ENCODE results near the gene SNX24. TPM values are rescaled to one million over a fixed set of nuclear protein-coding genes. Genes with fewer than 3 reads are reported as not detected.
"Not testable (repeated sequence)": the region's sequence is repeated elsewhere in the genome, so short reads cannot be mapped to it uniquely, and the experiment has no call there.

SNX24 gene
- total RNA-seq, 1 donor from 2014 or later, result 13.1 TPM

DNA sequence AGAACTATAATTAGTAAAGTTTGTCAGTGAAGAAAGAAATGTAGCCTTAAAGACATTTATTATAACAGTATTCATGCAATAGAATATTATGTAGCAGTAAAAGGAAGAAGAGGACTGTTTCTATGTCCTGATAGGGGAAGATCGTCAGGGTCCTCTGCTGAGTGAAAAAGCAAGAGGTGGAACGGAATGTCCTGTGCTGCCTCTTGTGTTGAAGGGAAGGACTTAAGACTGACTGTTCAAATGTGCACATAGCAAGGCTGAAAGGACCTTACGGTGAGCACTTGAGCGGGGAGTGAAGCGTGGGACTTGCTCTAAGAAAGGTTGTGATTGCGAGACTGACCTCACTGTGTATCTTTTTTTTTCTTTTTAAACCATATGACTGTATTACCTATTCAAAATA lies 63.2 kb downstream of the SNX24 start:
- ATAC-seq (ENCODE audit: poor library complexity), result peak; percentile 39

DNA sequence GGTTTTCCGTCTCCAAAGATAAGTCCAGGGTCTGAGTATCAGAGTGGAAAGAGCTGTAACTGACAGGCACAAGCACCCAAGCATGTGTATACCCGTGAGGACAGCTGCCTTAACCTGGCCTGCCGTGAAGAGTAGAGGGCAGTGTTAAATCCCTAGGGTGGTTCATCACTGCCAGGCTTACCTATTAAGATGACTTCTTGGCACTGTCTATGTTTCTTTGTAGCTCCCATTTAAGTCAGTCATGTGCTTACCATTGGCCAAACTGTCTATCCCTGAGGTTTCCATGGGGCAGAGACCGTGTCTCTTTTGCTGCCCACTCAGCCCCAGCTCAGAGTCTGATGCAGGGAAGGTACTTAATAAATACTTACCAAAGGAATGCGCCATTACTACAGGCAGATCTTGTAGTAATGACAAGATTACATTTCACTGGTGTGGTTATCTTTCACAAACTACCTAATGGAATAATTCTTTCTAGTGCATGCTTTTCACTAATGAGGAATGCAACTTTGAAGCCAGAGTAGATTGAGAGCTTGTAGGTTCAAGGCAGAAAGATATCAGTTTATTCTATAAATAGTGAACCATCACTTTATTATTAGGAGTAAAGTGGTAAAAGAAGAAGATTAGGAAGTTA lies 64.2 kb downstream of the SNX24 start:
- intact Hi-C loops (cut with DNase I), result no loop called here
- ATAC-seq (ENCODE audit: poor library complexity) (no peak), DNase-seq (no peak)

More for the DNA sequence above, 63.2 kb downstream of the SNX24 start:
- intact Hi-C loops (cut with DNase I), result no loop called here
- DNase-seq, result no peak

DNA sequence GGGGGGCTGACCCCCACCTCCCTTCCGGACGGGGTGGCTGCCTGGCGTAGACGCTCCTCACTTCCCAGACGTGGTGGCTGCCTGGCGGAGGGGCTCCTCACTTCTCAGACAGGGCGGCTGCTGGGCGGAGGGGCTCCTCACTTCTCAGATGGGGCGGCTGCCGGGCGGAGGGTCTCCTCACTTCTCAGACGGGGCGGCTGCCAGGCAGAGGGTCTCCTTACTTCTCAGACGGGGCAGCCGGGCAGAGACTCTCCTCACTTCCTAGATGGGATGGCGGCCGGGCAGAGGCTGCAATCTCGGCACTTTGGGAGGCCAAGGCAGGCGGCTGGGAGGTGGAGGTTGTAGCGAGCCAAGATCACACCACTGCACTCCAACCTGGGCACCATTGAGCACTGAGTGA lies 68.0 kb downstream of the SNX24 start:
- DNase-seq; intact Hi-C loops (cut with DNase I); ATAC-seq (ENCODE audit: poor library complexity): not testable (repeated sequence)

DNA sequence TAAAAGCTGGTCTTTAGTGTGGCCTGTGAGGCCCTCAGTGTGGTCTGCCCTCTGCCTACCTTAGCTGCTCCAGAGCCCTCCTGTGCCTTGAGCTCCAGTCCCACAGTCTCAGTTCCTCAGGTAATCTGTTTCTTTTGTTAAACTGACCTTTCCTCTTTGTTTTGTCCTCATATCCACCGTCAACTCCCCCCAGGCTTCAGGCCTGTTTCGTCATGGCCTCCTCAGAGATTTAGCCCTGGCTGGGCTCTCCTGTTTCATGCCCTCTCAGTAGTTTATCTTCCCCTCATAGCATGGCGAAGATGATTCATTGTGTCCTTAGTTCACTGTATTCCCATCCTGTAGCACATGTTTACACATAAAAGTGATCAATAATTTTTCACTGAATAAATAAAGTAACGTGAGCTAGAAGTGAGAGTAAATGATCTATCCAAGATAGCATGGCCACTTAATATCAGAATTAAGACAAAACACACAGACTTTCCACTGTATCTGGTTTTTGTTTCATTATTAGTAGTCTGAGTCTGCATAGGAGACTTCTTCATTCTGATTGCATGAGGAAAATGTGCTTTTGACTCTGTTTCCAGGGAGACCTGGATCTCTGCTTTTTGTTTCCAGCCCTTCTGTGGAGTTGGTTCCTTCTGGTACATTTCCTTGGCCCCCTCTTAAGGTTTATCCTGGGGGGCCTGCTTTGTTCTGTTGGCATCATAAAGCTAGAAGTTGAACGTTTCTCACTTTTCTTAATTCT lies 70.5 kb downstream of the SNX24 start:
- DNase-seq (no peak), ATAC-seq (ENCODE audit: poor library complexity) (no peak)
- intact Hi-C loops (cut with DNase I), result no loop called here

DNA sequence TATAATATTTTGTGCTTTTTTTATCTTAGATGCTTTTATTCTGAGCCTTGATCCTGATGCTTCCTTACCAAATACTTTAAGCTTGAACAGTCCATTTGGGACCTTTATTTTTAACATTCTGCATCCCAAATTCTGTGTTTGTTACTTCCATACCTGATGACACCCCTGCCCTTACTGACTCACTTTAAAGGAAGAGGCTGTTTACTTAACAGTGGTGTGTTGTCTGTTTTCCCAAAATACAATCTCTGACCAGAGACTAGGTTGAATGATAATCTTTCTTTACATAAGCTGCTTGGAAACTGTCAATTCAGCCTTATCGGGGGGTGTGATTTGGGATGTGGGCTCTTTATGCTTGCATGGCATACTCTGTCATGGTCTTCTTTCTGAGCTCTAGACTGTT lies 71.1 kb downstream of the SNX24 start:
- DNase-seq (no peak), ATAC-seq (ENCODE audit: poor library complexity) (no peak)
- intact Hi-C loops (cut with DNase I), result no loop called here

DNA sequence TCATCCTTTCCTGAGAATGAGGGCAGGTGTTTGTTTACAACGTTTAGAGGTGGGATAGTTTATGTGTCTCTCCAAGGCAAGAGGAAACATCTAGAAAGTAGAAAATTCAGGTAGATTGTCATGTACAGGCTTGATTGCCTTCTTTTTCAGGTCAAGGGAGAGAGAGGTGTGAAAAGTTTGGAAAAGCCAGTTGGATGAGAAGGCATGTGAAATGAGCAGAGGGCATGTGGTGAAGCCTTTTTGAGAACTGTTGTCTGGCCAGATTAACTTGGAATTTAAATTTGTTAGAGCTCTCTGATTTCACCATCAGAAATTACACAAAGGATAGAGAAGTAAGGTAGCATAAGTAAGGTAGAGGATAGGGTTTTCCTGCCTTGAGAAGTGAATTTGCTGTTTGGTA lies 74.6 kb downstream of the SNX24 start:
- no peak for DNase-seq
- no peak for ATAC-seq (ENCODE audit: poor library complexity)
- intact Hi-C loops (cut with DNase I), result no loop called here

DNA sequence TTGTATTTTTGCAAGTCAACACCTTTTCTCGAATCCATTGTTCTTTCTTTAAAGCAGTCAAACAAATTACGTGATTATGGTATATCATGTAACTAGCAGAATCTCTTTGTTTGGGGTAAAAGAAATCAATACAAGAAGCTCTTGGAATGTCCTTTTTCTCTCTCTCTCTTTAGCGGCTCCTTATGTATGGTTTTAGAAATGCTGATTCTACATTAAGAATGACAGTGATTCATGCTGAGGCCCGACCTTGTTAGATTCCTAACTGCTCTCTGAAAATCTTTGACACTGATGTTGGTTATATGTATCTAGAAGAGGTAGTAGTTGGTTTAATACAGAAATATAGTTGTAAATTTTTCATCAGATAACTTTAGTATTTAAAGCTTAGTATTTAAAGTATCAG lies 76.4 kb downstream of the SNX24 start:
- ATAC-seq (ENCODE audit: poor library complexity) (no peak), DNase-seq (no peak)
- intact Hi-C loops (cut with DNase I), result no loop called here

DNA sequence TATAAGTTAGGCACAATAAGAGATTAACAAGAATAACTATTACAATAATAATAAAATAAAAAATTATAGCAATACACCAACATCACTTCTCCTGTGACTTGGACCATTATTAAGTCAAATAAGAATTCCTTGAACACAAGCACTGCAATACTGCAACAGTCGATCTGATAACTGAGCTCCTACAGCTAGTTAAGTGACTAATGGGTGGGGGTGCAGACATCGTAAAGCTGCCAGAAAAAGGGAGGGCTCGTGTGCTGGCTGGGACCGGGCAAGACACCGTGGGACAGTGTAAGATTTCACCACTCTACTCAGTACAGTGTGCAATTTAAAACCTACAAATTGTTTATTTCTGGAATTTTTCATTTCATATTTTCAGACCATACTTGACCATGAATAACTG lies 78.8 kb downstream of the SNX24 start:
- ATAC-seq (ENCODE audit: poor library complexity) (no peak), DNase-seq (no peak)
- intact Hi-C loops (cut with DNase I), result no loop called here

DNA sequence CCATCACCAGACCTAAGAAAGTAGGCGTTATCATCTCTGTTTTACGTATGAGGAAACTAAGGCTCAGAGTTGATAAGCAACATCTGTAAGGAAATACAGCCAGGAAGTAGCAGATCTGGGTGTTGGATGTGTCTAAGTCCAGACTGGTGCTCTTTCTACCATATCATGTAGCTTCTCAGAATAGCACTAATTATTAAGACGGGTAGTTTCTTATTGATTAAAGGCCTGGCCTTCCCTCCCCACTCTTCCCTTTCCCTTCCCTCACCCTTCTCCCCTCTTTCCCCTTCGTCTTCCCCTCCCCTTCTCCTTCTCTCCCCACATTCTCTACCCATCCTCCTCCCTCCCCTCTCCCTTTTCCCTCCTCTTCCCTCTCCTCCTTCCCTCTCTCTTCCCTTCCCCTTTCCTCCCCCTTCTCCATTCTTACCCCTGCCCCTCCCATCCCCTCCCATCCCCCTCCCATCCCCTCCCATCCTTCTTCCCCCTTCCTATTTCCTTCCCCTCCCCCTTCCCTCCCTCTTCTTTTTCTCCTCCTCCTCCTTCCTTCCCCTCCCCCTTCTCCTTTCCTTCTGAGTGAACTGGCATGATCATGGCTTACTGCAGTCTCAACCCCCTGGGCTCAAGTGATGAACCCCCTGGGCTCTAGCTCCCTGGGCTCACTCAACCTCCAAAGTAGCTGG lies 79.4 kb downstream of the SNX24 start:
- DNase-seq (no peak), ATAC-seq (ENCODE audit: poor library complexity) (no peak)
- intact Hi-C loops (cut with DNase I), result no loop called here

DNA sequence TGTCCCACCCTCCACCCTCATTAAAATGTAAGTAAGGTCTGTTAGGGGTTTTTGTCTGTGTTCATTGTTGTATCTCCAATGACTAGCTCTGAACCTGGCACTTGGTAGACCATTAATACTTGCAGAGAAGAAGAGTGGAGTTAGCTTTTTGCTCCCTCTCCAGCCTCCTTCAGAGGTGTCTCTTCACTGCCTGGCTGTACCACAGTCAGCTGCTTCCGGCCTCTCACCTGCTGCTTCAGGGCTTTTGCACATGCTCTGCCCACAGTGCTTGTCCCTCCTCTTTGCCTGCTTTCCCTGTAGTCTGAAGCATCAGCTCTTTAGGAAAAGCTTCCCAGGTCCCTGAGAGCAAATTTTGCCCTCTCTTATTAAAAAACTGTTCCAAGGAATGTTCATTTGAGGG lies 83.6 kb downstream of the SNX24 start:
- ATAC-seq (ENCODE audit: poor library complexity) (no peak), DNase-seq (no peak)
- intact Hi-C loops (cut with DNase I), result no loop called here

DNA sequence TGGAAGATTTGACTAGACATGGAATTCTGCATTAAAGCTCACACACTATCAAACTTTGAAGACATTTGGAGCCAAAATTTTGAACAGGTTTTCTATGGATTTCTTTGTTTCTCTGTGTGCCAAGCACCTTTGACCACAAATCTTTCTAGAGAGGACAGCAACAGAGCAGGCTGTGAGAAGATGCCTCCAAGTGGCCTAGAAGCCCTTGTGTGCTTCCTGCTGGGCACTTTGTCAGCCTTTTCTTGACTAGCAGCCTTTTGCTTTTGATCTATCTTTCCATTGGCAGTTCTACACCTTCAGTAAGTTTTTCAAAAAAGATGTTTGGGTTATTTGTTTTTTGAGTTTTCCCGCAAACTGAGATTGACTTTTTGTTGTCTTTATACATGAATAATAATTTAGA lies 84.6 kb downstream of the SNX24 start:
- intact Hi-C loops (cut with DNase I), result no loop called here
- DNase-seq, result no peak
- ATAC-seq (ENCODE audit: poor library complexity), result no peak

DNA sequence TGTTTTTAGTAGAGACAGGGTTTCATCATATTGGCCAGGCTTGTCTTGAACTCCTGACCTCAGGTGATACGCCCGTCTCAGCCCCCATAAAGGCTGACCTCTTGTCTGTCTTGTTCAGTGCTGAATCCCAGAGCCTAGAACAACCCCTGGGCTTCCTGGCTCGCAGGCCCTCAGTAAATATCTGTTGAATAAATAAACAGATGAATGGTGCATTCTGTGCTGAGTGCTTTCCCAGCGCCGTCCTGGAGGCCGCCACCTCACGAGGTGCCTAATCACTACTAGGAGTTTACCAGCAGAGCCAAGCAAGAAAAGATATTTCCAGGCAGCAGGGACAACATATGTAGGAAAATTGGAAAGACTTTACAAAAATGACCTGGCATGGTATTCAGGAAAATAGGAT lies 88.5 kb downstream of the SNX24 start:
- DNase-seq (no peak), ATAC-seq (ENCODE audit: poor library complexity) (no peak)
- intact Hi-C loops (cut with DNase I), result no loop called here

DNA sequence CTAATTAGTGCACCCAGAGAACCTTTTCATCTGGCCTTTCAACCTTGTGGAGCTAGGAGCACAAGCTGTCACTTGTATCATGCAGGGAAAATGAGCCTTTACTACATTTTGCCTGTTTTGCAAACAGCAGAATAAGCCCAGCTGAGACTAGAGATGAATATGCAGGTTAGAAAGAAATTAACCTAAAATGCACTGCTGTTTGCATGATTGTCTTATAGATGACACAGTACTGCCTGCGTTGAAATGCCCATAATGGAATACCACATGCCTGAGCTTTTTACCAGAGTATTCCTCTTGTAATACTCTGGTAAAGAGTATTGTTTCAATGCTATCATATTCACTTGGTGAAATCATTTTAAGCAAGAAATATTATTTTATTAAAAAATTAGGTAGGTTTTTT lies 90.7 kb downstream of the SNX24 start:
- ATAC-seq (ENCODE audit: poor library complexity) (no peak), DNase-seq (no peak)
- intact Hi-C loops (cut with DNase I), result no loop called here

DNA sequence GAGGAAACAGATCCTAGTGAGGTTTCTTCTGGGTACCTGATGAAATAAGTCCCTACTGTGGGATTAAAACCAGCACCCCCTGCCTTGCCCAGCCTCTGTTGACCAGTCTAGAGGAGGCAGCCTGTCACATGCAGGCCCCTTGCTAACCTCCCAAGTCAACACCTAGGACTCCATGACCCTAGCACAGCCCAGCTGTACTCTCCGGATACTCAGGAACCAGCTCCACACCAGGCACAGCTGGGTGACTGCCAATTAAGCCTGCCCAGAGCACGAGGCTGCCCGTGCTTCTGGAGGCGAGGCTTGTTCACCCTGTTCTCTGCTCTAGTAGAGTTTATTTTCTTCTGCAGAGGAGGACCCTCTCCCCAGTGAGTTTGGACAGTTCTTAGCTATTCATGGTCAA lies 92.5 kb downstream of the SNX24 start:
- ATAC-seq (ENCODE audit: poor library complexity), result peak; percentile 86
- peak; percentile 69 for DNase-seq
- intact Hi-C loops (cut with DNase I), result no loop called here

DNA sequence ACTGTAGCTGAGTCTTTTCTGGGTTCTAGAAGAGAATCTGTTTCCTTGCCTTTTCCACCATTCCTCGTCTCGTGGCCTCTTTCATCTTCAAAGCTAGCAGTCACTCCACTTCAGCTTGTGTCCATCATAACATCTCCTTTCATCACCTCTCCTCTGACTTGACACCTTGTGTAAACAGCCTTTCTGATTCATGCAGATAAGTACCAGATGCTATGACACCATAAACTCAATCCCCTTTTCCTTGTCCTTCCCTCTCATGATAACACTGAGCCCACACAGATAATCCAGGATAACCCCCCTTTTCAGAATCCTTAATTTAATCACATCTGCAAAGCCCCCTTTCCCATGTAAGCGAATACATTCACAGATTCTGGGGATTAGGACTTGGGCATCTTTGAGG lies 95.5 kb downstream of the SNX24 start:
- intact Hi-C loops (cut with DNase I), result no loop called here
- DNase-seq, result no peak
- ATAC-seq (ENCODE audit: poor library complexity), result no peak

DNA sequence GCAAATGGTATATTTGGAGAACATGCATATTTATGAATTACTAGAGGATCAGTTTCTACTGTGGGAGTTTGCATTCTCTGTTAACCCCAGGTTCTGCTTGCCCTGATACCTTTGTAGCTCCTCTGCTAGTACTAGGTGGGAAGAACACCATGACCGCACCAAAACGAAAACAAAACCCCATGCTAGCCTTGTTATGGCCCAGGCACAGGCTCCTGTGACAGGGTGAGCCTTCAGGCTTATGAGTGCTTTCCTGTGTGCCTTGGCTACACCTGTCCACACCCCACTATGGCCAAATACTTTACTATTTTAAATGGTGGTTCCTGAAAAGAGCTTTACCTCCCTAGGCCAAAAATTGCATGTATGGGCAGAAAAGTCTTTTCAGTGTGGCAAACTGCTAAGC lies 96.3 kb downstream of the SNX24 start:
- intact Hi-C loops (cut with DNase I), result no loop called here
- DNase-seq, result no peak
- no peak for ATAC-seq (ENCODE audit: poor library complexity)

DNA sequence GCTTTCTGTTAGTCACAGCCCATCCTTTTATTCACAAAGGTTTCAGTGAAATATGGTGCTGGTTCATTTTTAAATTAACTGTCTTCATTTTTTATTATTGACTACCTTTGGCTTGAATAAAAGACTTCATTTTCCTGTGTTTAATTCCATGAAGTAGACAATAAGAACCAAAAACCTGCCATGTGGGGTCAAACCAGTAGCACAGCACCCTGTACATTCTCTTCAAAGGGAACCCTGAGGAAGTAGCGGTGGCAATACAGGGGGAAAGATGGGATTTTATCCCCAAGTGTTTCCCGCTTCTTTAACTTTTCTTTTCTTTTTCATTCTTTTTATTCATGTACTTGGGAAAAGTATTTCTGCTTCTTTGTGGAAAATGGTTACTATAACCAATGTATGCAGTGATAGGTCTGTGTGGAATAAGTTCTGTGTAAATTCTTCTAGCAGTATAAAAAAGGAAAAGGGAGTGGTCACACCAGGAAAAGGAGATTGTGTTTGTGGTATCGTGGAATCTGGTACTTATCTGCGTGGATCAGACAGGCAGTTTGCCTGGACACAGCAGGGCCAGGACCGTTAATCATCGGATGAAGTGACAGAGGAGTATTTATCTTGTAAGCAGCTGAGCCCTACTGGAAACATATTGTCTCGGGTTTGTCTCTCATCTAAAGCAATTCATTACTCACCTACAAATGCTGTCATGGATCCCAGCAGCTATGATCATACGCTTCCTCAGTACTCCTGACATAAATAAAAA lies 96.9 kb downstream of the SNX24 start:
- intact Hi-C loops (cut with DNase I), result no loop called here
- ATAC-seq (ENCODE audit: poor library complexity), result no peak
- DNase-seq, result no peak

DNA sequence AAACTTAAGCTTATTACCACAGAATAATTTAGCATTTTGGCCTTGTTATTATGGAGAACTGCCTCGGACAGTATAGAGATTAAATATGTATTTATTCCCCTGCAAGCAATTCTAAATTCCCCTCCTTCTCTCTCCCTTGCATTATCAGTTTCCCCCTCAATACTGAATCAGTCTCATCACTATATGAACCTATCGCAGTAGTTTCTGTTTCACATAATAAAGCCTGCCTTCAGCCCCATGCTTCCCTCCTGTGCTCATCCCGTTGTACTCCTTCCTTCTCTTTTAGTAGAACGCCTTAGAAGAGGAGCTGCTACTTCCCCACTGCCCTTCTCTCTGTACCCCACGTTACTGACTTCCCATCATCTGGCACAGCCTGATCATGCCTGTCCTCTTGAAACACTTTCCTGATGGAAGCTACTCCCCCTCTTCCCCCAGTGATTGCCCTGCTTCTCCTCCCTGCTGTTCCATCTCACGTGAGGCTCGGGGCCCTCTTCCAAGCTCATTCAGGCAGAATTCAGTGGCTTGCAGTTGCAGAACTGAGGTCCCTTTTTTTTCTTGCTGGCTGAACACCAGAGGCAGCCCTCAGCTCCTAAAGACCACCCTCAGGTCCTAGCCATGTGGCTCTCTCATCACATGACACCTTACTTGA lies 97.8 kb downstream of the SNX24 start:
- intact Hi-C loops (cut with DNase I), result no loop called here
- DNase-seq, result no peak
- ATAC-seq (ENCODE audit: poor library complexity), result no peak

DNA sequence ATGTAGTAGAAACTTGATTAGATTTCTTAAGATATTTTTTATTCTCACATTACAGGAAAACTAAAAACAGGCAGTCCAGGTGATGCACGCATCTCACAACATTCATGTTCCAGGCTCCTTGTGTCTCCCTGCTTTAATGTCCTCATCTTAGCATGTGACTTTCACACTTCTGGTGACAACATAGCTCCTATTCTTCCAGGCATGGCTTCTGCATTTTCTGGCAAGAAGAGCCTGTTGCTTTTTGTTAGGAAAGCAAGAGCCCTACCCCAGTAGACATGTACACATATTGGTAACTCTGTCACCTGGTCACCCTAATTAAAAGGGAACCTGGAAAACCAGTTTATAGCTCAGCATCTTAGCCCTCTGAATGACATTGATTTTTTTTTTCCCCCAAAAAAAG lies 98.6 kb downstream of the SNX24 start:
- ATAC-seq (ENCODE audit: poor library complexity), result no peak

More for the DNA sequence above, 98.6 kb downstream of the SNX24 start:
- intact Hi-C loops (cut with DNase I), result no loop called here
- DNase-seq, result no peak
